Right hindlimb (tissue), 1 donor: ENCODE data around the gene PROK1.
"Not testable (repeated sequence)": the region's sequence is repeated elsewhere in the genome, so short reads cannot be mapped to it uniquely, and the experiment has no call there.

ENCODE experiments used
- DNase-seq: peaks from one replicate; pipeline ENCODE4 v3.0.0-alpha.2; 2018

The PROK1 gene

DNA sequence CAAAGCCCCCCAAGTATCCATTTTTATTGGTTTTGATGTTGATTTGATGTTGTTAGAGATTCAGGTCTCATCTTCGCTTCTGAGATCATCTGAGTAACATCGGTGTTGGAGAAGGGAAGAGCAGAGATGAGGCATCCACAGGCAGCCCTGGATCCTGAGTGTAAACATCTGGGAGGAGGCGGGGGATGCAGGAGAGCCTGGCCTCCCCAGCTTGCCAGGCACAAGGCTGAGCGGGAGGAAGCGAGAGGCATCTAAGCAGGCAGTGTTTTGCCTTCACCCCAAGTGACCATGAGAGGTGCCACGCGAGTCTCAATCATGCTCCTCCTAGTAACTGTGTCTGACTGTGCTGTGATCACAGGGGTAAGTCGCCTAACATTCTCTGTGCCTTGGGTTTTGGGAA lies at the start of gene PROK1:
Gene PROK1, plus strand, starts transcription at position 221 of the 400 bp plus-strand sequence. Its CDS starts 68 bp downstream, at position 289.
- DNase-seq, result no peak

DNA sequence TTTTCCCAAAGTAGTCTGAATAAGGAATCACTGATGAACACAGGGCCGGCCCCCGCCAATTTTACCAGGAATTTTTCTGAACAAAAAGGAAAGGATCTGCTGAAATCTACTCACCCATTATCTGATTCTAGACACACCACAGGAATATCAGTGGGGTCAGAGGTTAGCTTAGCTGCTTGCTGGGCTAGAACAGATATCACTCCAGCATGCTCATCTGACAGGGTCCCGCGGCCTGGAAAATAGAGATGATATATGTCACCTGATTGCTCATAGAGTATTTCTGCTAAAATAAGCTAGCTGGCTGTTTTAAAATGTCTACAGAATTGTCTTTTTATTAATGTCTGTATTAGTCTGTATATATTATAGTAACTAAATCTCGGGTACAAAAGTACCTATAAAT lies 47.1 kb upstream of the PROK1 start:
- DNase-seq, result no peak

- DNase-seq, result no peak
Measured at GRCh38 chr1:110404401-110404800, 46.5 kb upstream of the PROK1 start.

- DNase-seq, result not testable (repeated sequence)
Measured at GRCh38 chr1:110406407-110406806, 44.5 kb upstream of the PROK1 start.

- DNase-seq, result peak; percentile 96
Measured at GRCh38 chr1:110407260-110408210, 43.4 kb upstream of the PROK1 start, which contains the start of gene LAMTOR5. LAMTOR5 (minus strand) TSS chr1:110407694; CDS start chr1:110407620, 74 bp downstream.

- no peak for DNase-seq
Measured at GRCh38 chr1:110408488-110408887, 42.5 kb upstream of the PROK1 start.

DNA sequence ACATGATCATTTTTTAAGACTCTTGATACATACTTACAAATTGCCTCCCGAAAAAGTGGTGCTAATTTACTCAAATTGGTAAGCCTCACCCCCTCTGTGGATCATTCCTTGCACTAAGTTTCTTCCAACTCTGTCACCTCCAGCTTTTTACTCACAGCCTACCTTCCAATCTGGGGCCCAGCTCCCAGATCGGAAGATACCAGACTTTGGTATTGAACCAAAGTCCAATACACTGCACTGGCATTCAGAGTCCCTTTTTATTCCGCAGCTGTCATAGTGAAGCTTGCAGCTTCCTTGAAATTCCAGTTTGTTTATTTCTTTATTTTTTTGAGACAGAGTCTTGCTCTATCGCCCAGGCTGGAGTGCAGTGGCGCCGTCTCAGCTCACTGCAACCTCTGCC lies 41.6 kb upstream of the PROK1 start:
- no peak for DNase-seq

DNA sequence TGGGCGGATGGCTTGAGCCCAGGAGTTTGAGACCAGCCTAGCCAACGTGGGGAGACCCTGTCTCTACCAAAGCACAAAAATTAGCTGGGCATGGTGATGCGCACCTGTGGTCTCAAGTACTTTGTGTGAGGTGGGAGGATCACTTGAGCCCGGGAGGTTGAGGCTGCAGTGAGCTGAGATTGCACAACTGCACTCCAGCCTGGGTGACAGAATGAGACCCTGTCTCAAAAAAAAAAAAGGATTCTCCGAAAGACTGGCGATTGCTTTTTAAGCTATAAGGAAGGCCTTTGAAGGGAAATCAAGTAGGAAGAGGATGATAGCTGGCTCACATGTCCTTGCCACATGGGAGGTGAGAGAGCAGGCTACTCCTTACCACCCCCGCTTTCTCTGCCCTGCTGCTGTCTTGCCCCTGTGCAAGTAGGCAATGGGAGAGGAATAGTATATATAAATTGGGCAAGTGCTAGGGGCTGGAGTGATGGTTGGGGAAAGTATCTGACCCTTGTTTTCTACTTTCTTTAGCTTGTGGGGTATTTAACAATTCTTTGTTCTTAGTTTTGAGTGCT lies 39.7 kb upstream of the PROK1 start:
- no peak for DNase-seq

DNA sequence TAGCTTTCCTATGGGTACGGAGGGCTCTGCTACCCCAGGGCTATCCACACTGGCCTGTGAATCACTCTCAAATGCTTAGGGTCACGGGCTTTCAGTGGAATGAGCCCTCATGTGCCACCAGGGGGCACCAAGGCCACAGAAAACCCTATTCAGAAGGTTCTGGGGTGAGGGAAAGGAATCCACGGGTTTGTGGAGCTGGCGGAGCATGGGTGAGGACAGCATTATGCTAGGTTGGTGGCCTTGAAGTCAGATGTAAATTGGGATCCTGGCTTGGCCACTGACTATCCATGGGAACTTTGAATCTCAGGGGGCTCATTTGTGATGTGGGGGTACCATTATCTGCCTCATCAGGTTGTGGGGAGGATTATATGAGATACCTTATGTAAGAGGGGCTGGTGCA lies 38.4 kb upstream of the PROK1 start:
- DNase-seq, result peak; percentile 48

GRCh38 chr1:110413045-110413444 lies 37.9 kb upstream of the PROK1 start:
- DNase-seq, result not testable (repeated sequence)

DNA sequence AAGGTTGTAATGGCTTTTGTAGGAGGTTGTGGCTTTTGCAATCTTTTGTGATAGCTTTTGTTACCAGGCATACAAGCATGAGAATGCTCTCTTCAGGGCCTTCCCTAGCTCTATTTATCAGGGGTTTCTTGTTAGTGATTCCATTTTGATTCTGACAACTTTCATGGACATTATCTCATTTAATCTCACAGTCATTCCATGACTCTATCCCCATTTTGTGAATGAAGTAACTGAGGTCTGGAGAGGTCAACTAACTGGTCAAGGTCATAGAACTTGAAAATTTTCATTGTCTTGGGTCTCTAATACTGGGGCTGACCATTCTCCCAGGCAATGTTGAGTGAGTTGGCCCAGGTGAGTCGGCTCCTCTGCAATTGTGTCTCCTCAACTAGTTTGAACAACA lies 32.2 kb upstream of the PROK1 start:
- no peak for DNase-seq

- DNase-seq, result no peak
Measured at GRCh38 chr1:110420023-110420662, 30.8 kb upstream of the PROK1 start.

- DNase-seq, result no peak
Measured at GRCh38 chr1:110420874-110421793, 29.8 kb upstream of the PROK1 start.

- DNase-seq, result peak; percentile 26
Measured at GRCh38 chr1:110424699-110425611, 26.0 kb upstream of the PROK1 start.

- DNase-seq, result peak; percentile 64
Measured at GRCh38 chr1:110425612-110426152, 25.3 kb upstream of the PROK1 start.

DNA sequence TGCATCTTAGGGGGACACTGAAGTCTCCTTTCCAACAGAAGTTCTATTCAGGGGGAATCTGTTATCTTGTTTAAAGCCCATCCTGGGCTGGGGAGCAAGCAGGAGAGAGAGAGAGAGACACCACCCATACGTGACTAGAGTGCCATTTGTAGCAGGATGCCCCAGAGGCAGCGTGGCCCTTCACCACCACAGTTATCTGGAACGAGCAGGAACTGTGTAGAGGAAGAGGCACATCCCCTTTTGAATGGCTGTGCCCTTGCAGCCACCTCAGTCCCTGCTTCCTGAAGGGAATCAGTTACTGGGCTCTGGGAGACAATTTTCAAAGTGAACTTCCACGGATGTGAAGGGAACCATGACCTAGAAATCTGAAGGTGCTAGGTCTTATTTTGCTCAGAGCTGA lies 24.1 kb upstream of the PROK1 start:
- no peak for DNase-seq

GRCh38 chr1:110428946-110429345 lies 22.0 kb upstream of the PROK1 start:
- no peak for DNase-seq

DNA sequence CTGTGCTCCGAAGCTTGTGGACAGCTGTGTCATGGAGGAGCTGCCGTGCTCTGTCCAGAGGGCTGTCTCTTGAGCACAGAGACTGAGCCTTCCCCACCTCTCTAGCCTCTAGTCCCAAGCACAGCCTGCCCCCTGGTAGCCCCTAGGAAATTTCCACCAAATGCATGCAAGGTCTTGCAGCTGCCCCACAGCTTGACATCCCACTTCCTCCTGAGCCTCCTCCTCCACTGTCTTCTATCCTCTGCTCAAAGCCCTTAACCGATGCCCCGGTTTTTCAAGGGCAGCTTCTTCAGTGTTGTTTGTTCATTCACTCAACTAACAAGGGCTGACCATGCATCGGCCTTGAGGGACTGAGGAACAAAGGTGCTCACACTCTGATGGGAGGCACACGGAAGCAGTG lies 20.6 kb upstream of the PROK1 start:
- no peak for DNase-seq

GRCh38 chr1:110430901-110431300 lies 20.0 kb upstream of the PROK1 start:
- no peak for DNase-seq

GRCh38 chr1:110433213-110433612 lies 17.7 kb upstream of the PROK1 start:
- no peak for DNase-seq

- DNase-seq, result no peak
Measured at GRCh38 chr1:110433803-110434202, 17.1 kb upstream of the PROK1 start.
